Measurements from ENCODE around the gene AMBP. TPM values are rescaled to one million over a fixed set of nuclear protein-coding genes. Genes with fewer than 3 reads are reported as not detected.

AMBP gene
- total RNA-seq, result 6,364 TPM

DNA sequence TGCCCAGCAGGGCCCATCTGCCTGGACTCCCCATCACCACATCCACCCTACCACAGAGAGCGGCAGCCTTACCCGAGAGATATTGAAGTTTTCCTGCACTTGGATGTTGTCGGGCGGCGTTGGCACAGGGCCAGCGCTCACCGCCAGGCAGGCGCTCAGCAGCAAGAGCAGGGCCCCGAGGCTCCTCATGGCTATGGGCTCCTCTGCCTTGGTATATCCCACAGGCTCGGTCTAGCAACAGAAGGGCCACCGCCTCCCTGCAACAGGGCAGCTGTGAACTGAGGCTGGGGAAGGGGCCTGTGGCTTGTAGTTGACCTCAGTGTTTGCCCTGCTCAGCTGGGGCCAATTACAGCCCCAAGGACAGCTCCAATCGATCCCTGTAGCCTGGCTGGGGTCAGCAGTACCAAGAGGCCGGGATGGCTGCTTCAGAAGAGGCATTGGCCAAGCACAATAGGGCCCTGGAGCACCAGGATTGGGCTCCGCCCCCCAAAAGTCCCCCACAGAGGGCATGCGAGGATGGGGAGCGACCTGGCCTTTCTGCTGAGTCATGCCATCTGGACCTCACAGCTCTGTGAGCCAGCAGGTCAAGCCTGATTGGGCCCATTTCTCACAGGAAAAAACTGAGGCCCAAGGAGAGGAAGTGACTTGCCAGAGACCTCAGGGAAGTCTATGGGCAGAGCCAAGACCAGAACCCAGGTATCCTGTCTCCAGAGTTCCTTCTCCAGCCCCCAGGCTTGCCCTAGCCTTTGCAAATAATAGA, at the start of gene AMBP:
Gene AMBP (minus strand): TSS at position 280 of the 760 bp plus-strand sequence. CDS start 91 bp downstream, at position 189.
- DNase-seq (ENCODE audit: low spot score), result peak; percentile 98
- peak; percentile 50 for ATAC-seq

DNA sequence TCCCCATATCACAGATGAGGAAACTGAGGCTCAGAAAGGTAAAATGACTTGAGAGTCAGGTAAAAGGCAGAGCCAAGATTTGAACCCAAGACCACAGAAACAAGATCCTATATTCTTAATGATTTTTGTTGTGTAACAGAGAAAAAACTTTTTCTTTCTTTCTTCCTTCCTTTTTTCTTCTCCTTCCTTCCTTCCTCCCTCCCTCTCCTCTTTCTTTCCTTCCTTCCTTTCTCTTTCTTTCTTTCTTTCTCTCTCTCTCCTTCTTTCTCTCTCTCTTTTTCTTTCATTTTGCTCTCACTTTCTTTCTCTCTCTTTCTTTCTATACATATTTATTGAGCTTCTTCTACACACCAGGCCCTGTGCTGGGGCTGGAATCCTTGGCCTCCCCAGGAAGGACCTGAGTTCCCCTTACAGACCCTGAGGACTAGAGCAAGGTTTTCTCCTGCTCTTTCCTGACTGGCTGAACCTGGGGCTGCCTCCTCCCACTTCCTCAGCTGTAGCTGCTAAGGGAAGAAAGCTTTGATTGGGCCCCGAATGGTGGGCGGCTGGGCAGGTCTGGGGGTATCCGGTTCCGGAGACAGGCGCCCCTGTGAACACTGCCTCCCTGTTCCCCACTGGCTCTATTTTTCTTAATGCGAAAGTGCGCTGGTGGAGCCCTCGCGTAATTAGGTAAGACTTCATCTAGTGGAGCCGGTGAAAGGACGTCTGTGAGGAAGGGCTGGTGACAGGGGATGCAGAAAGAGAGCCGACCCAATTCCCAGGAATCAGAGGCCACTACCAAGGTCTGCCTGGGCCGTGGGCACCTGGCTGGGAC, 48.4 kb upstream of the AMBP start:
- ATAC-seq (no peak), DNase-seq (ENCODE audit: low spot score) (no peak)

DNA sequence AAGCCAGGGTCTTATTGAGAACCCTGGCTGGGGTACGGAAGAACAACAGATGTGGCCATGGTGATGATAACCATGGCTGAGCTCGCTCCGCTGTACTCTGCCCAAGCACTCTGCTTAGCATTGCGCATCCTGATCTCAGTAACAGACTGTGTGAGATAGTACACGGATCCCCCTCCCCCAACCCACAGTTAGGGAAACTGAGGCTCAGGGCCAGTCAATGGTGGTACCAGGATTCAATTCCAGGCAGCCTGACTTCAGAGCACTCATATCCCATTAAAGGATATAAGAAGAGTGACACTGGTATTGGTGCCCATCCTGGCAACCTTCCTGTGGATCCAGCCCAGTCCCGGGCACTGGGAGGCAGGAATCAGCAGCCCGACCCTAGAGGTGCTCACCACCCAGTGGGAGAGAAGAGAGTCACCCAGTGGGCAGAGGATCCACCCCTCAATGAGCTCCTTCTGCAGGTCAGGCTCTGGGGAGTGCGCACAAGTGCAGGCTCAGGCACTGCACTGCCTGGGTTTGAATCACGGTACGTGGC, 47.4 kb upstream of the AMBP start:
- no peak for ATAC-seq
- DNase-seq (ENCODE audit: low spot score), result no peak

- no peak for DNase-seq (ENCODE audit: low spot score)
- ATAC-seq, result no peak
Measured at GRCh38 chr9:114124666-114125475, 46.8 kb upstream of the AMBP start.

GRCh38 chr9:114124138-114124537, 46.0 kb upstream of the AMBP start:
- ATAC-seq (peak; percentile 9), DNase-seq (ENCODE audit: low spot score) (no peak)

DNA sequence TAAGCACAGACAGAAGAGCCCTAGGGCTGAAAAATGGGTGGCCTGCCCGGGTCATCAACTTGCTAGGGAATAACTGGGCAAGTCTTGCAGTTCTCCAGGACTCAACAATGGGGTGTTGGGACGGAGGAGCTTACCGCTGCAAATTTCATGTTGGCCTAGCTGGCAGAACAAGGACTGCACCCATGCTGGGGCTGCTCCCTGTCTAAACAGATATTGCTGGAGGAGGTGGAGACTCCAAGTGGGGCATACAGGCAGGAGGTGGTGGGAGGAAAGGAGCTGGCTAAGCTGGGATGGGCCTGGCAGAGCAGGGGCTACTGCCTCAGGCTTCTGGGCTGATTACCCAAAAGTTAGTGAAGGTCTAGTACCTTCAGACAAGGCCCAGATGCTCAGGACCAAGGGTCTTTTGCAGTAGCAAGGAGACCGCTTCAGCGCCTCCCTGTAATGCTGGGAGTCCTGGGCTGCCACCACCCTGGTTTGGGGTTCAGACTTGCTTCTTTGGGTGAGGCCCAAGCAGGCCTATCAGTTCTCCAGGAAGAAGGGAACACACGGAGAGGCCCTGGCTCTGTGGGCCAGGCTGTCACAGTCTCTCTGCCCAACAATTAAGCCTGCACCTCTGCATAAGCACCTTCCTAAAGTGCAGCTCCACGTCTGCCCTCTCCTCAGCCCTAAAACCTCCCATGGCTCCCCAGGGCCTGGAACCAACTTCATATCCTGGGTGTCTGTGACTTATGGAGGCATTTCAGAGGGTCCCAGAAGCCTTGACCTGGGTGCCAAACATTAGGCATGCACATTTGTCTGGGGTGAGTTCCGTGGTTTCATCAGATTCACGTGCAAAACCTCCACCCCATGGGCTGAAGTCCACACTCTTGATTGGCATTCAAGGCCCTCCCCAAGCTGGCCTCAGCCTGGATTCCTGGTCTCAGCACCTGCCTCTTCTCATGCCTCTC, 45.2 kb upstream of the AMBP start:
- ATAC-seq, result peak; percentile 68
- no peak for DNase-seq (ENCODE audit: low spot score)

DNA sequence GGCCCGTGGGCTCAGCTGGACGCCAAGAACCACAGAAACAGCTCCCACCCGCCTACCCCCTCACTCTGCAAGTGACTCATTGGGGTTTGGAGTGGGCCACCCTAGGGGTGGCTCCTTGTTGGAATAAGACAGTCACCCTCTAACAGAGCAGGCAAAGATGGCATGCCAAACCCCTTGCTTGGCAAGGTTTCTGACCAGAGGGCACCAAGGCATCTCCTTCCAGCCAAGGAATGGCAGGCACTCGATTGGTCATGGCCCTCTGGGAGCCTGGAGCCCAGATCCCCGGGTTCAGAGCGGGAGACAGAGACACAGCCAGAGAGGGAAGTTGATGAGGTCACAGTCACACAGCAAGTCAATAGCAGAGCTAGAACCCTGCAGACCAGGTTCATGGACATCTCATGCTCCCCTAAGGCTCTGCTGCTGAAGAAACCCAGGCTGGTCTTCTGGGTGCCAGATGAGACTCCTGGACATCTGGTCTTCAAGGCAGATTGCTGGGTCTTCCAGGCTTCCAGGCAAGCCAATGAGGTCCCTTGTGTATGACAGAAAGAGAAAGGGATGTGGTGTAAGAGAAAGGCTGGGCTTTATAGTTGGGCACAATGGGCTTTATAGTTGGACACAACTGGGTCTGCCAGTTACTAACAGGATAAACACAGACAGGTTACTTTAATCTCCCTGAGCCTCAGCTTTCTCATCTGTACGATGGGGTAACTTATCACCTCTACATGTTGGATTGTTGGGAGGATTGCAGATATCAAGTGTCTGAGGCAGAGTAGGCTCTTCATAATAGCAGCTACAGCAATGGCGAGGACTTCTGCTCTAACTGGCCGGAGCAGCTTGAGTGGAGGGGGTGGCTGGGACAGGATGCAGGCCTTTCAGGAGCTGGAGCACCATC, 44.3 kb upstream of the AMBP start:
- no peak for DNase-seq (ENCODE audit: low spot score)

DNA sequence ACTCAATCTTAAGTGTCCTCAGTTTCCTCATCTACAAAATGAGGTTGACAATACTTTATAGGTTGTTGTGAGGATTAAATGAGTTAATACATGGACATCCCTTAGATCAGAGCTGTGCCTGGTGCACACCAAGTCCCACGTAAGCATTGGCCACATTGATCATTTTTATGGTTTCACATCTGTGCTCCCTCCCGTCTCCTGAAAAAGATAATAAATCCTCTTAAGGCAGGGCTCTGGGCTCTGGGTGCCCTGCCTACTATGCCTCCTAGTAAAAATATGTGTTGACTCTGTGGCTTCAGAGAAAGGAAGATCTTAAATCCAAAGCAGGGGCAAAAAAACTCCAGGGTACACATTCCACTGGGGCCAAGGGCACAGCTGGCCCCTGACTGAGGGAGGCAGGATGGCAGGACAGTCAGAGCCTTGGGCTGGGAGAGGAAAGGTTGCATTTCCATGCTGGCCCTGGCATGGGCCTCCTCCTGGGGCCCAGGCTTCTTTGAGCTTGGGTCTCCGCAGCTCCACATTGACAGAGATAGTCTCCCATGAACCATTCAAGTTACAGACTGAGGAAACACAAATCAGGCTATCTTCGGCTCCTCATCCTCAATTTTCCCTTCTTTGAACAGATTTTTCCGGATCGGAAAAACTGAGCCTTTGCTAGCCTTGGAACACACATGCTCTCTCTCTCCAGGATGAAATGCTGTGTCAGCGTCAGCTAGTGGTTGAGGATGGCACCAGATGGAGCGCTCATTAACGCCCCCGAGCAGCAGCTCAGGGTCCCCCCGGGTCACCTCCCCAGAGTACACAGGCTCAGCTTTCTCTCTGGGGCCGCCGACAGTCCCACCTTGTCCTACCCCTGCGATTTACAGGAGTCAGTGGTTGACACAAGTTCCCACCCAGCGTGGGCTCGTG, 43.4 kb upstream of the AMBP start:
- no peak for ATAC-seq
- no peak for DNase-seq (ENCODE audit: low spot score)

More for the DNA sequence above, 44.3 kb upstream of the AMBP start:
- no peak for ATAC-seq

DNA sequence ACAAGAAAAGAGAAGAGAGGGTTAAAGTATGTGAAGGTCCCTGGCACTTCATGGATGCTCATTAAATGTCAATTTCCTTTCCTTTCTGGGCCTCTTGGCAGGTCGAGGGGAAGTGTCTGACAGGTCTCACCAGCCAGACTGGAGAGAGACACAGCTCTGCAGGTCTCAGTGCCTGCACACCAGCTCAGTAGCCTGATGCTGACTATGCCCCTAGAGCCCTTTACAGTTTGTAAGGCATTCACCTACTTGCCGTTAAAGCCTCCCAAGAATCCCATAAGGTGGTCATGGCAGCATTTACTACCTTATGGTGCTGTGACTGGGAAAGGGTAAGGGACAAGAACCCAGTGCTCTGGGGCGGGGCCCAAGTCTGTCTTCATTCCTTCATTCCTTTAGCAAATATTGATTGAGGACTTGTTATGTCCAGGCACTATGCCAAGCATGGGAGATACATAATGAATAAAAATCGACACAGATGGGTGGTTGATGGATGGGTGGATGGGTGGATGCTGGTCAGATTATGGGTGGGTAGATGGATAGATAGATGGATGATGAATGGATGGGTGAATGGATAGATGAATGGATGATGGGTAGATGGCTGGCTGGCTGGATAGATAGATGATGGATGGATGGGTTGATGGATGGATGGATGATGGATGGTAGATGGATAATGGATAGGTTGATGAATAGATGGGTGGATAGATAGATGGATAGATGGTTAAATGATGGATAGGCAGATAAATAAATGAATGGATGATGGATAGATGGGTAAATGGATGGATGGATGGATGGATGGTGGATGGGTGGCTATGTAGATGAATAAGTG, 42.3 kb upstream of the AMBP start:
- DNase-seq (ENCODE audit: low spot score), result no peak

GRCh38 chr9:114119242-114120191, 41.4 kb upstream of the AMBP start:
- no peak for DNase-seq (ENCODE audit: low spot score)
- no peak for ATAC-seq

More for the DNA sequence above, 42.3 kb upstream of the AMBP start:
- ATAC-seq, result no peak

DNA sequence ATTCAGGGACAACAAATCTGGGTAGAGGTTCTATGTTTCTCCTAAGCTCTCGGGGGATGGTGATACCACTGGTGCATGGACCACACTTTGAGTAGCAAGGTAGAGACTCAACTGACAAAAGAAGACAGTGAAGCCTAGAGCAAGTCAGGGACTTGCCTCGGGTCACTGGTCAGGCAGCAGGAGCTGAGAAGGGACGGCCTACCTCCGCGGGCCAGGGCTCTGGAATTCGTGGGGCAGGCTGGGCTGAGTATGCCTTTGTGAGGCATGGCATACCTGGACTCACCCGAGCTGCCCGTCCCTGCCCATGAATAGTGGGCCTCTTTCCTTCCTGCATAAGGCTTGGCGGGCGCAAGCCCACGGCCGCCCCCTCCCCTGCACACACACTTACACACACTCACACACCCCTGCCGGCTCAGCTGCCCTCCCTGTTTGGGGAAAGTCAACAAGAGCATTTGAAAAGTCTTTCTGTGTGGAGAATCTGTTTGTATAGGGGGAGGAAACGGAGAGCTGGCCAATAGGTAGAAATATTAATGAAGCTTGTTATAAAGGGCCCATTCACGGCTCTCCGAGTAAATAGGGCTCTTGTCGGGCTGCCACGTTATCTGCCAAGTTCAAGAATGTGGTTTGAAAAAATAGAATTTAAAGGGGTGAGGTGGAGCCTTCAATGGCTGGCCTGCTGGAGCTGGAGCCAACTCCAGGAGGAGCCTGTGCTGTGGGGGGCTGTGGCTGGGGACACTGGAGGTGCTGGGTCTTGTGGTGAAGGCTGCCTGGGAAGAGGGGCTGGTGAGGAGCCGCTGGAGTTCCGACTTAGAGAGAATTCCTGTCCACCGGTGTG, 40.1 kb upstream of the AMBP start:
- ATAC-seq (peak; percentile 85), DNase-seq (ENCODE audit: low spot score) (peak; percentile 57)

GRCh38 chr9:114117614-114117995, 39.5 kb upstream of the AMBP start:
- ATAC-seq, result peak; percentile 45
- no peak for DNase-seq (ENCODE audit: low spot score)

- DNase-seq (ENCODE audit: low spot score) (no peak), ATAC-seq (no peak)
Measured at GRCh38 chr9:114116126-114116747, 38.1 kb upstream of the AMBP start.

DNA sequence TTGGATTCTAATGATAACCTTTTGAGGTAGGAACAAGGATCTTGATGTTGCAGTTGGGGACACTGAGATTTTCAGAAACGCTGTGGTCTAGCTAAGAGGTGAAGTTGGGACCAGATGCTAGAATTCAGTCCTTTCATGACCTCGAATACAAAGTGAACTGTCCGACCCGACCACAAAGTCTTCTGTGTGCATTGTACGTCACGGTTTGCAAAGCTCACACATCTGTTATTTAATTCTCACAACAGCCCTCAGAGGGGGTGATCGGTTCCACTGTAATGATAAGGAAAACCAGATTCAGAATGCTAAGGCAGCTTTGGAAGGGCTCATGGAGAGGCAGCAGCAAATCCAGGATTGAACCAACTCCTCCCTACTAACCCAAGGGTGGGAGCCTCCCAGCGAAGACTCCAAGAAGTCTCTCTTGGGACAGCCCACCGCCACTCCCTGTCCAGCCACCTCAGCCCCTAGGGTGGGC, 37.6 kb upstream of the AMBP start:
- ATAC-seq (no peak), DNase-seq (ENCODE audit: low spot score) (no peak)
